ENCODE data around the gene CHKA.

- TF ChIP-seq CTCF (IDR thresholded peaks at IDR 0.05; ENCODE audit: borderline replicate concordance, extremely low read depth, low read length, poor library complexity, severe bottlenecking) = no peak
- no peak for TF ChIP-seq EZH2 (IDR thresholded peaks at IDR 0.05; ENCODE audit: borderline replicate concordance, low read depth, low read length, severe bottlenecking)
Measured at GRCh38 chr11:68141246-68142027, 20.2 kb upstream of the CHKA start.

Data from DND-41 (cell line).